ENCODE data around the gene GYS2.

GYS2 gene

DNA sequence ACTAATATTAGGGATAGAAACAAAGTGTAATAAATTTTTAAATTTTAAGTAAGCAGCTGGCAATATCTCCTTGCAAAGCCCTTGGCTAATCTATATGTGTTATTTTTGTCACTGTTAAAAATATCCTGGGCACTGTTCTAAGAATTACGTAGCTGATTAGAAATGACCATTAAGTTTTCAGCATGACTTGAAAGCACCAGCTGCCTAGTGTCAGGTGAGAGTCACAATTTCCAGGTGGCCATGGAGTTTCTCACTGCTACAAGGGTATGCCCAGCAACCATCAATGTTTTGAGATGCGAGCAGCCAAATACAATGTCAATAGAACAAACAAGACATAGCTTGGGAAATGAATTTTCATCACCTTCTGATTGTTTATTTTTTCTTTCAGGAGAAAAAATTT, 23.3 kb upstream of the GYS2 start:
- DNase-seq (ENCODE audit: low read depth): no peak
- TF ChIP-seq, protein P1, sequence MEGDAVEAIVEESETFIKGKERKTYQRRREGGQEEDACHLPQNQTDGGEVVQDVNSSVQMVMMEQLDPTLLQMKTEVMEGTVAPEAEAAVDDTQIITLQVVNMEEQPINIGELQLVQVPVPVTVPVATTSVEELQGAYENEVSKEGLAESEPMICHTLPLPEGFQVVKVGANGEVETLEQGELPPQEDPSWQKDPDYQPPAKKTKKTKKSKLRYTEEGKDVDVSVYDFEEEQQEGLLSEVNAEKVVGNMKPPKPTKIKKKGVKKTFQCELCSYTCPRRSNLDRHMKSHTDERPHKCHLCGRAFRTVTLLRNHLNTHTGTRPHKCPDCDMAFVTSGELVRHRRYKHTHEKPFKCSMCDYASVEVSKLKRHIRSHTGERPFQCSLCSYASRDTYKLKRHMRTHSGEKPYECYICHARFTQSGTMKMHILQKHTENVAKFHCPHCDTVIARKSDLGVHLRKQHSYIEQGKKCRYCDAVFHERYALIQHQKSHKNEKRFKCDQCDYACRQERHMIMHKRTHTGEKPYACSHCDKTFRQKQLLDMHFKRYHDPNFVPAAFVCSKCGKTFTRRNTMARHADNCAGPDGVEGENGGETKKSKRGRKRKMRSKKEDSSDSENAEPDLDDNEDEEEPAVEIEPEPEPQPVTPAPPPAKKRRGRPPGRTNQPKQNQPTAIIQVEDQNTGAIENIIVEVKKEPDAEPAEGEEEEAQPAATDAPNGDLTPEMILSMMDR (IDR thresholded peaks at IDR 0.05; ENCODE audit: insufficient read depth, low read depth, low read length, missing control alignments): no peak
- no peak overlapping the region for H3K4me3 ChIP-seq (ENCODE audit: low read depth, low read length)

DNA sequence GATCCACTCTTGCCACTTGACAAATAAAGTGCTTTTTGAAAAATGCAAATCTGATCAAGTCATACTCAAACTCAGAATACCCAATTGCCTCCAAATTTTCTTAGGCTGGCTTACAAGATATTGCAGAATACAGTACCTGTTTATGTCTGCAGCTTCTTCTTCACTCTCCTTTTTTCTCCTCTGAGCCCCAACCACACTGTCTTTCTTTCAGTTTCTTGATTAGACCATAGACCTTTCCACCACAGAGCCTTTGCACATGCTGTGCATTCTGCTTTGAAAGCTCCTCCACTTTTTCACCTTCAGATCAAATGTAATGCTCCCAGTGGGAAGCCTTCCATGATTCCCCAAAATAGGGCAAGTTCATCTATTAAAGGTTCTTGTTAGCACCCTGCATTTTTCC, 13.9 kb upstream of the GYS2 start:
- no peak for DNase-seq (ENCODE audit: low read depth)
- TF ChIP-seq, protein P1 (IDR thresholded peaks at IDR 0.05; ENCODE audit: insufficient read depth, low read depth, low read length, missing control alignments): no peak
- no peak overlapping the region for H3K4me3 ChIP-seq (ENCODE audit: low read depth, low read length)

DNA sequence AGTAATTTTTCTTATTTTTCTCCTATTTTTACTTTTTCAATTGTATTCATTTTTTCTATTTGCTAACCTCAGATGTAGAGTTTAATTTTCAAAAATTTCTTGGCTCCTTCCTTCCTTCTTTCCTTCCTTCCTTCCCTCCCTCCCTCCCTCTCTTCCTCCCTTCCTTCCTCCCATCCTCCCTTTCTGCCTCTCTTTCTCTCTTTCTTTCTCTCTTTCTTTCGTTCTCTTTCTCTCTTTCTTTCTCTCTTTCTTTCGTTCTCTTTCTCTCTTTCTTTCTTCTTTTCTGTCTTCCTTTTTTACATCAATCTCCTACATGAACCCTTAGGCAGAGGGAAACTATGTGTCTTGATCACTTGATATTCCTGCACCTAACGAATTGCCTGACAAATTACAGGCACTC, 12.4 kb upstream of the GYS2 start:
- TF ChIP-seq, protein P1 (IDR thresholded peaks at IDR 0.05; ENCODE audit: insufficient read depth, low read depth, low read length, missing control alignments): no peak
- no peak for DNase-seq (ENCODE audit: low read depth)
- no peak overlapping the region for H3K4me3 ChIP-seq (ENCODE audit: low read depth, low read length)

GRCh38 chr12:21615431-21615830, 10.8 kb upstream of the GYS2 start:
- DNase-seq (ENCODE audit: low read depth): no peak
- TF ChIP-seq, protein P1 (IDR thresholded peaks at IDR 0.05; ENCODE audit: insufficient read depth, low read depth, low read length, missing control alignments): no peak
- no peak overlapping the region for H3K4me3 ChIP-seq (ENCODE audit: low read depth, low read length)

DNA sequence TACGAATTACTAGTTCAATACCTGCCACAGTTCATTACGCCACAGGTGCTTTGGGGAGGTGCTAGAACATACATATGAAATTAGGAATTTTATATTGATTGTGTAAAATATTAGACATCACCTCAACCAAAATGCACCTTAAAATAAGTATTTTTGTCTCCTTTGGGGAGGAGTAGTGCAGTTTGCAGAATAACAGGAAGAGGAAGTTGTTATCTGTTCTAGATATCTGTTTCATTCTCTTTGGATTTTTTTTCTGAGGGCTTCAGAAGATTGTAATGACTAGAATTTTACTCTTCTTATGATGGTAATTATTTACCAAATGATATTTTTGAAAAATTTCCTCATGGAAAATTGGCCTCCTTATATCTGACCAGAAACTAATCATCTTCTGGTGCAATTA, 9.9 kb upstream of the GYS2 start:
- DNase-seq (ENCODE audit: low read depth): no peak
- TF ChIP-seq, protein P1 (IDR thresholded peaks at IDR 0.05; ENCODE audit: insufficient read depth, low read depth, low read length, missing control alignments): no peak
- no peak overlapping the region for H3K4me3 ChIP-seq (ENCODE audit: low read depth, low read length)

DNA sequence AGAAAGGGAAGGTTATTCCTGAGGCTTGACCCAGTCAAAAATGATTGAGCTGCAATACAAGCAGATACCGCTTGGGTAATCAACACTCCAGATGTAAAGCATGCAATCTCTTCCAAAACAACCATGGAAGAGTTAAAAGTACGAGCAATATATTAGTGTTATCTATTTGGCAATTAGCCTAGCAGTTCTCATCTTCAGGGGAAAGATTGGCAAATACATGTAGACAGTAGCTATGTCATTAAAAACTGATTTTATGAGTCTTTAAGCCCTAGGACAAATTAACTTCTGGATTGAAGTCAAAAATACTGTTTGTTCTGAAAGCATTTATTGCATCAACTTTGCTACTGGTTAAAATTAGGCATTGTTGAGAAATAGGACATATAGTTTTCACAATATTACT, 9.3 kb upstream of the GYS2 start:
- H3K4me3 ChIP-seq (ENCODE audit: low read depth, low read length): no peak overlapping the region
- DNase-seq (ENCODE audit: low read depth): no peak
- TF ChIP-seq, protein P1 (IDR thresholded peaks at IDR 0.05; ENCODE audit: insufficient read depth, low read depth, low read length, missing control alignments): no peak

DNA sequence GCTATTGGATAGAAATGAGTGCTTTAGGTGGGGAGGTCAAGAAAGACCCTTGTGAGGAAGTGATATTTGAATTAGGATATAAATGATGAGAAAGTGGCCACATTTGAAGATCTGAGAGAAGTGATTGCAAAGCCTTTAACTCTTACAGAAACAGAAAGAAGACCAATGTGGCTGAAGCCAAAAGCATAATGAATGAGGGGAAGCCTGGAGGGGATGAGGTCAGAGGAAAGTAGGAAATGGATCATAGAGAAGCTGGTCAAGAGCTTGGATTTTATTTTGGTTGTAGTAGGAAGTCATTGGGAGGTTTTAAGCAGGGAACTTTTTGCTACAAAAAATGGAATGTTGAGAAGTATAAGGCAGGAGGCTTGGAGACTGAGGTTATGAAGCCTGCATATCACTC, 3.5 kb upstream of the GYS2 start:
- DNase-seq (ENCODE audit: low read depth): no peak
- H3K4me3 ChIP-seq (ENCODE audit: low read depth, low read length): no peak overlapping the region
- TF ChIP-seq, protein P1 (IDR thresholded peaks at IDR 0.05; ENCODE audit: insufficient read depth, low read depth, low read length, missing control alignments): no peak

All from GM12865 (cell line).